Endothelial cell of umbilical vein (primary cell): ENCODE results near the gene RANBP3. TPM values are rescaled to one million over a fixed set of nuclear protein-coding genes. Genes with fewer than 3 reads are reported as not detected.

Source experiments
- BruUV-seq: library from RNA; stranded (reverse); fragments of 400-500 nt; replicated peaks from 2 replicates; lab custom pipeline; 2021; lab: Mats Ljungman, UMichigan
- CTCF ChIA-PET: fragments of 300-600, 350-600 bp; sonication (Branson Sonifier 250); formaldehyde crosslinking; loops from one replicate; lab custom pipeline; 2021; ENCODE audit warnings: antibody characterized with exemption, inconsistent platforms; lab: Charles Lee
- POLR2A ChIA-PET: fragments of 300-600, 350-600 bp; sonication (Branson Sonifier 250); formaldehyde crosslinking; loops from one replicate; lab custom pipeline; 2021; ENCODE audit warnings: antibody characterized with exemption, inconsistent platforms; lab: Charles Lee
- DNase-seq: peaks from one replicate; pipeline ENCODE4 v3.0.0-alpha.2; 2011; ENCODE audit warnings: low read depth, low spot score
- FAIRE-seq: peaks from 2 replicates; lab custom pipeline; 2011; peaks lifted over from hg19 to GRCh38; lab: Jason Lieb, UNC
- H2AFZ ChIP-seq: 2 replicates; pipeline ENCODE4 v1.6.0; 2012; ENCODE audit warnings: low read depth, low read length, control low read depth, inconsistent platforms
- H3K27ac ChIP-seq: 2 replicates; pipeline ENCODE4 v1.5.1; 2011; ENCODE audit warnings: low read depth, mild to moderate bottlenecking, control low read depth, low read length, moderate library complexity; ENCODE audit not compliant: insufficient read depth
- H3K27me3 ChIP-seq, 2 experiments: 2 replicates each; pipeline versions ENCODE4 v1.6.0 to v1.6.1; 2011; ENCODE audit warnings: low read length in 2 of 2, mixed read lengths in 1 of 2; ENCODE audit not compliant: control insufficient read depth in 2 of 2, insufficient read depth in 2 of 2
- H3K36me3 ChIP-seq, 2 experiments: 2 replicates in 1 of 2; 3 replicates in 1 of 2; pipeline ENCODE4 v1.5.1; 2011; ENCODE audit warnings: low read length in 2 of 2, mild to moderate bottlenecking in 1 of 2, moderate library complexity in 1 of 2; ENCODE audit not compliant: control insufficient read depth in 2 of 2, insufficient read depth in 2 of 2; ENCODE audit errors: extremely low read depth in 1 of 2
- H3K4me1 ChIP-seq: 3 replicates; pipeline ENCODE4 v1.5.1; 2011; ENCODE audit warnings: mild to moderate bottlenecking, low read length; ENCODE audit not compliant: control insufficient read depth, insufficient read depth; ENCODE audit errors: extremely low read depth
- H3K4me2 ChIP-seq: 2 replicates; pipeline ENCODE4 v1.6.1; 2011; ENCODE audit warnings: low read length, control low read depth, mixed read lengths; ENCODE audit not compliant: insufficient read depth
- H3K4me3 ChIP-seq, 3 experiments: fragments of 200-600 bp in 1 of 3; sonication (generic), shearing (Covaris generic) in 1 of 3; replicated peaks in 1 of 3; 2 replicates each; pipeline ENCODE4 v1.5.1; 2011 to 2016; ENCODE audit warnings: control low read depth in 3 of 3, low read length in 3 of 3, mild to moderate bottlenecking in 2 of 3, inconsistent platforms in 1 of 3, low read depth in 1 of 3, moderate library complexity in 1 of 3; ENCODE audit not compliant: insufficient read depth in 1 of 3
- H3K79me2 ChIP-seq: 2 replicates; pipeline ENCODE4 v1.6.0; 2012; ENCODE audit warnings: low read length, inconsistent platforms; ENCODE audit not compliant: control insufficient read depth, insufficient read depth
- H3K9ac ChIP-seq: replicated peaks from 2 replicates; pipeline ENCODE3; 2011; ENCODE audit warnings: low read length, control low read depth; ENCODE audit not compliant: insufficient read depth; ENCODE audit errors: extremely low read depth
- H3K9me1 ChIP-seq: replicated peaks from 3 replicates; pipeline ENCODE4 v1.6.0; 2011; ENCODE audit warnings: mild to moderate bottlenecking, low read length; ENCODE audit not compliant: control insufficient read depth, insufficient read depth; ENCODE audit errors: extremely low read depth
- H3K9me3 ChIP-seq: replicated peaks from 2 replicates; pipeline ENCODE4 v1.5.1; 2012; ENCODE audit warnings: low read length, inconsistent platforms; ENCODE audit not compliant: control insufficient read depth, insufficient read depth
- H4K20me1 ChIP-seq: replicated peaks from 2 replicates; pipeline ENCODE3; 2011; ENCODE audit warnings: mild to moderate bottlenecking, low read length; ENCODE audit not compliant: control insufficient read depth, insufficient read depth; ENCODE audit errors: extremely low read depth
- FOS ChIP-seq: IDR thresholded peaks from 2 replicates; pipeline ENCODE4 v1.6.1; 2011; ENCODE audit warnings: mild to moderate bottlenecking, low read length, moderate library complexity, borderline replicate concordance; ENCODE audit not compliant: insufficient read depth
- GATA2 ChIP-seq: IDR thresholded peaks from 2 replicates; pipeline ENCODE4 v1.7.0; 2011; ENCODE audit warnings: low read depth, mild to moderate bottlenecking, moderate library complexity, mixed read lengths, low read length; ENCODE audit not compliant: insufficient read length, insufficient read depth
- JUN ChIP-seq: IDR thresholded peaks from 2 replicates; pipeline ENCODE4 v1.6.1; 2011; ENCODE audit warnings: borderline replicate concordance, low read depth; ENCODE audit not compliant: insufficient read length, insufficient read depth
- MAX ChIP-seq: IDR thresholded peaks from 2 replicates; pipeline ENCODE4 v1.6.1; 2011; ENCODE audit not compliant: insufficient read depth, insufficient read length
- MYC ChIP-seq: IDR thresholded peaks from one replicate; pipeline ENCODE4 v1.6.1; 2011; ENCODE audit warnings: mild to moderate bottlenecking, low read depth, low read length
- POLR2A ChIP-seq: IDR thresholded peaks from 2 replicates; pipeline ENCODE4 v1.6.1; 2012; ENCODE audit warnings: low read depth, mild to moderate bottlenecking, control low read depth, low read length
- dilution Hi-C: fragments of 300-500 bp; cut with MboI; formaldehyde crosslinking; loops from one replicate; pipeline ENCODE4 v1.15.0; 2019; ENCODE audit warnings: low sequenced_read_pairs; ENCODE audit not compliant: extremely low pct_ligation_motif_present
- intact Hi-C: fragments of 100-400 bp; cut with micrococcal nuclease; formaldehyde crosslinking; loops from one replicate; pipeline ENCODE4 v1.10.0; 2022
- polyA plus RNA-seq, 4 experiments: library from polyadenylated mRNA; depleted of rRNA in 3 of 4; stranded (reverse) in 3 of 4; unstranded in 1 of 4; fragments of >200 nt; gene quantifications; 2 replicates each; pipeline versions ENCODE4 v1.2.1 to v1.2.3, GENCODE V29; 2011 to 2012; ENCODE audit warnings: missing spikeins in 1 of 4
- total RNA-seq: library from RNA; stranded (reverse); gene quantifications from 2 replicates; pipeline ENCODE4 v1.2.3, GENCODE V29; 2021
- TF ChIP-seq, protein P1 (sequence below), 2 donors: IDR thresholded peaks; 1 replicate in 1 of 2; 2 replicates in 1 of 2; pipeline ENCODE4 v1.5.1; 2011; ENCODE audit warnings: low read length in 2 of 2, mild to moderate bottlenecking in 2 of 2, moderate library complexity in 2 of 2, control low read depth in 1 of 2, inconsistent platforms in 1 of 2, low read depth in 1 of 2; ENCODE audit not compliant: insufficient read depth in 1 of 2; ENCODE audit errors: extremely low read depth in 1 of 2

The RANBP3 gene
- total and polyA plus RNA-seq, 2 donors (not counting 3 experiments of a cell fraction or from before 2014, with no cell fraction given): 72.3 to 85.3 TPM

GRCh38 chr19:5991244-5991838 lies 13.4 kb upstream of the RANBP3 start:
- H3K36me3 ChIP-seq: peaks cover 0 to 1% of the 10 kb centered on the region in 2 experiments
- no peak overlapping the region for H3K9ac ChIP-seq
- POLR2A ChIA-PET: no interaction called here
- no peaks in the 10 kb centered on the region for H3K27me3 ChIP-seq
- CTCF ChIA-PET: interaction anchor here (8.5 kb wide), 1 partner anchor 31 kb away, joined by 304 read pairs; no protein-coding TSS in a partner anchor
- no peak for FAIRE-seq
- no TSS peak for BruUV-seq
- H4K20me1 ChIP-seq: no peaks in the 10 kb centered on the region
- no peak overlapping the region for H3K4me2 ChIP-seq
- H3K9me3 ChIP-seq: no peaks in the 10 kb centered on the region
- H3K4me3 ChIP-seq: no peak overlapping the region
- H3K27ac ChIP-seq: no peak overlapping the region
- DNase-seq: no peak
- dilution Hi-C loops: no loop called here
- intact Hi-C loops: no loop called here
- no peaks in the 10 kb centered on the region for H3K79me2 ChIP-seq
- no peak overlapping the region for H2AFZ ChIP-seq
- TF ChIP-seq, protein P1, sequence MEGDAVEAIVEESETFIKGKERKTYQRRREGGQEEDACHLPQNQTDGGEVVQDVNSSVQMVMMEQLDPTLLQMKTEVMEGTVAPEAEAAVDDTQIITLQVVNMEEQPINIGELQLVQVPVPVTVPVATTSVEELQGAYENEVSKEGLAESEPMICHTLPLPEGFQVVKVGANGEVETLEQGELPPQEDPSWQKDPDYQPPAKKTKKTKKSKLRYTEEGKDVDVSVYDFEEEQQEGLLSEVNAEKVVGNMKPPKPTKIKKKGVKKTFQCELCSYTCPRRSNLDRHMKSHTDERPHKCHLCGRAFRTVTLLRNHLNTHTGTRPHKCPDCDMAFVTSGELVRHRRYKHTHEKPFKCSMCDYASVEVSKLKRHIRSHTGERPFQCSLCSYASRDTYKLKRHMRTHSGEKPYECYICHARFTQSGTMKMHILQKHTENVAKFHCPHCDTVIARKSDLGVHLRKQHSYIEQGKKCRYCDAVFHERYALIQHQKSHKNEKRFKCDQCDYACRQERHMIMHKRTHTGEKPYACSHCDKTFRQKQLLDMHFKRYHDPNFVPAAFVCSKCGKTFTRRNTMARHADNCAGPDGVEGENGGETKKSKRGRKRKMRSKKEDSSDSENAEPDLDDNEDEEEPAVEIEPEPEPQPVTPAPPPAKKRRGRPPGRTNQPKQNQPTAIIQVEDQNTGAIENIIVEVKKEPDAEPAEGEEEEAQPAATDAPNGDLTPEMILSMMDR (IDR thresholded peaks at IDR 0.05; ENCODE audit: extremely low read depth in 1 of 2, insufficient read depth in 1 of 2, low read depth in 1 of 2, low read length in 2 of 2): no peak
- no peak for TF ChIP-seq MYC
- no peak for TF ChIP-seq POLR2A
- TF ChIP-seq MAX: no peak
- no peak for TF ChIP-seq FOS
- no peak for TF ChIP-seq GATA2
- no peak for TF ChIP-seq JUN
- no peaks in the 10 kb centered on the region for H3K9me1 ChIP-seq
- peaks cover 23% of the 10 kb centered on the region for H3K4me1 ChIP-seq
